HepG2 (cell line): ENCODE results near the gene ABHD17C. TPM values are rescaled to one million over a fixed set of nuclear protein-coding genes. Genes with fewer than 3 reads are reported as not detected.

ENCODE experiments used
- ARNT2 ChIP-seq: sonication (generic); formaldehyde crosslinking; IDR thresholded peaks from 2 replicates; pipeline ENCODE4 v1.8.0; 2022; ENCODE audit warnings: mild to moderate bottlenecking, low read depth, missing genetic modification reagents, moderate library complexity
- HNRNPUL1 ChIP-seq: fragments of 200-400 bp; formaldehyde crosslinking; IDR thresholded peaks from 2 replicates; pipeline ENCODE4 v1.6.1; 2017; ENCODE audit warnings: low read depth, mild to moderate bottlenecking, low read length, moderate library complexity
- KDM6A ChIP-seq: IDR thresholded peaks from 2 replicates; pipeline ENCODE4 v1.6.1; 2016; ENCODE audit warnings: low read depth
- KLF6 ChIP-seq: IDR thresholded peaks from 2 replicates; pipeline ENCODE4 v1.8.0; 2016; ENCODE audit warnings: missing biosample characterization, missing genetic modification reagents
- MEIS1 ChIP-seq: sonication (generic); formaldehyde crosslinking; IDR thresholded peaks from 2 replicates; pipeline ENCODE4 v1.9.0; 2021; ENCODE audit warnings: mild to moderate bottlenecking, missing genetic modification reagents, moderate library complexity, borderline replicate concordance
- NR2C2 ChIP-seq: sonication (generic); formaldehyde crosslinking; IDR thresholded peaks from 2 replicates; pipeline ENCODE4 v1.4.0; 2020; ENCODE audit warnings: missing genetic modification reagents, mild to moderate bottlenecking, moderate library complexity, borderline replicate concordance
- RAD21 ChIP-seq: fragments of 450-650 bp; formaldehyde crosslinking; IDR thresholded peaks from 2 replicates; pipeline ENCODE4 v1.5.0; 2020; ENCODE audit warnings: mild to moderate bottlenecking
- RARA ChIP-seq: IDR thresholded peaks from 2 replicates; pipeline ENCODE4 v1.6.1; 2016; ENCODE audit warnings: missing genetic modification reagents, missing compliant biosample characterization
- ZNF17 ChIP-seq: sonication (generic); formaldehyde crosslinking; IDR thresholded peaks from 2 replicates; pipeline ENCODE4 v1.5.0; 2020; ENCODE audit warnings: mild to moderate bottlenecking, missing genetic modification reagents
- ZNF557 ChIP-seq: sonication (generic); formaldehyde crosslinking; IDR thresholded peaks from 2 replicates; pipeline ENCODE4 v1.4.0; 2020; ENCODE audit warnings: missing genetic modification reagents
- ZNF788 ChIP-seq: sonication (generic); formaldehyde crosslinking; IDR thresholded peaks from 2 replicates; pipeline ENCODE4 v1.5.0; 2020; ENCODE audit warnings: mild to moderate bottlenecking, missing genetic modification reagents, borderline replicate concordance
- ZNF850 ChIP-seq: sonication (generic); formaldehyde crosslinking; conservative IDR thresholded peaks from 2 replicates; pipeline ENCODE4 v1.9.0; 2021; ENCODE audit warnings: mild to moderate bottlenecking, missing genetic modification reagents
- polyA plus RNA-seq, 8 experiments: library from polyadenylated mRNA; depleted of rRNA in 3 of 8; stranded (reverse) in 7 of 8; unstranded in 1 of 8; fragments of >200 nt; fragmentation: Illumina TruSeq in 4 of 8; extraction: Trizol in 4 of 8; gene quantifications; 2 replicates each; pipeline versions ENCODE4 v1.2.1 to v1.2.3, GENCODE V29; 2011 to 2016; ENCODE audit warnings: low read depth in 4 of 8, missing spikeins in 1 of 8, mixed read lengths in 1 of 8; ENCODE audit not compliant: insufficient read depth in 1 of 8
- total RNA-seq, 5 experiments: library from RNA; depleted of rRNA; stranded (reverse); fragments of >200 nt; fragmentation: Illumina TruSeq; extraction: Trizol; gene quantifications; 2 replicates each; pipeline ENCODE4 v1.2.3, GENCODE V29; 2016; ENCODE audit warnings: low read depth in 1 of 5
- TF ChIP-seq, protein P1 (sequence below): sonication (generic); formaldehyde crosslinking; IDR thresholded peaks from 2 replicates; pipeline ENCODE4 v1.5.0; 2020; ENCODE audit warnings: mild to moderate bottlenecking, missing genetic modification reagents, borderline replicate concordance
- TF ChIP-seq, protein P2 (sequence below): sonication (generic); formaldehyde crosslinking; IDR thresholded peaks from 2 replicates; pipeline ENCODE4 v1.4.0; 2020; ENCODE audit warnings: missing genetic modification reagents
- TF ChIP-seq, protein P3 (sequence below): sonication (generic); formaldehyde crosslinking; IDR thresholded peaks from 2 replicates; pipeline ENCODE4 v1.5.1; 2020; ENCODE audit warnings: mild to moderate bottlenecking, missing genetic modification reagents, moderate library complexity
- TF ChIP-seq, protein P4 (sequence below): sonication (generic); formaldehyde crosslinking; IDR thresholded peaks from 2 replicates; pipeline ENCODE4 v1.5.0; 2020; ENCODE audit warnings: mild to moderate bottlenecking, missing genetic modification reagents, moderate library complexity
- TF ChIP-seq, protein P5 (sequence below): sonication (generic); formaldehyde crosslinking; IDR thresholded peaks from 2 replicates; pipeline ENCODE4 v1.4.0; 2020; ENCODE audit warnings: low read depth, mild to moderate bottlenecking, missing genetic modification reagents

The ABHD17C gene
- total and polyA plus RNA-seq, 2 of the 13 experiments (the other 11 are each of a cell fraction or from before 2014, with no cell fraction given), result 2.9 to 3.9 TPM

DNA sequence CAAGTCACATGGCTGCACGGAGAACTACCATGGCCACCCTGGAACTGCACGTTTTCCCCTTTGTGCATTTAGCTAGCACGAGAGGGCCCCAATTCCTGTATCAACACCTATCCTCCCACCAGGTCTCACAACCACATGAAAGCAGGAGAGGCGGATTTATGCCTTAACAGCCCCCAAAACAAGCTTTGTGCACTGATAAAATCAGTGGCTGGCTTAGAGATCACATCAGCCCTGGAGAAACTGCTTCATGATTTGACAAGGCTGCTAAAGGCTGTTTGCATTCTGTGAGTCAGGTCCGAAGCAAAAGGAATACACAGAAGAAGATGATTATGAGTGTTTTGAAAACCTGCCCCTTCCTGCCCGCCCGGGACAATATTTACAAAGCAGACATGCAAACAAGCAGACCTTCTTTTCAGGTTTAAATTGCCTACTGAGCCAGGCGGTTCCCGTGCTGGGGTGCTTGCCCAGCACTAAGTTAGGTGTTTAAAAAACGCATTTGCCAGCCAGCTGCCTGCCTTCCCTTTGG lies 109.9 kb downstream of the ABHD17C start (continued):
- TF ChIP-seq, protein P1, sequence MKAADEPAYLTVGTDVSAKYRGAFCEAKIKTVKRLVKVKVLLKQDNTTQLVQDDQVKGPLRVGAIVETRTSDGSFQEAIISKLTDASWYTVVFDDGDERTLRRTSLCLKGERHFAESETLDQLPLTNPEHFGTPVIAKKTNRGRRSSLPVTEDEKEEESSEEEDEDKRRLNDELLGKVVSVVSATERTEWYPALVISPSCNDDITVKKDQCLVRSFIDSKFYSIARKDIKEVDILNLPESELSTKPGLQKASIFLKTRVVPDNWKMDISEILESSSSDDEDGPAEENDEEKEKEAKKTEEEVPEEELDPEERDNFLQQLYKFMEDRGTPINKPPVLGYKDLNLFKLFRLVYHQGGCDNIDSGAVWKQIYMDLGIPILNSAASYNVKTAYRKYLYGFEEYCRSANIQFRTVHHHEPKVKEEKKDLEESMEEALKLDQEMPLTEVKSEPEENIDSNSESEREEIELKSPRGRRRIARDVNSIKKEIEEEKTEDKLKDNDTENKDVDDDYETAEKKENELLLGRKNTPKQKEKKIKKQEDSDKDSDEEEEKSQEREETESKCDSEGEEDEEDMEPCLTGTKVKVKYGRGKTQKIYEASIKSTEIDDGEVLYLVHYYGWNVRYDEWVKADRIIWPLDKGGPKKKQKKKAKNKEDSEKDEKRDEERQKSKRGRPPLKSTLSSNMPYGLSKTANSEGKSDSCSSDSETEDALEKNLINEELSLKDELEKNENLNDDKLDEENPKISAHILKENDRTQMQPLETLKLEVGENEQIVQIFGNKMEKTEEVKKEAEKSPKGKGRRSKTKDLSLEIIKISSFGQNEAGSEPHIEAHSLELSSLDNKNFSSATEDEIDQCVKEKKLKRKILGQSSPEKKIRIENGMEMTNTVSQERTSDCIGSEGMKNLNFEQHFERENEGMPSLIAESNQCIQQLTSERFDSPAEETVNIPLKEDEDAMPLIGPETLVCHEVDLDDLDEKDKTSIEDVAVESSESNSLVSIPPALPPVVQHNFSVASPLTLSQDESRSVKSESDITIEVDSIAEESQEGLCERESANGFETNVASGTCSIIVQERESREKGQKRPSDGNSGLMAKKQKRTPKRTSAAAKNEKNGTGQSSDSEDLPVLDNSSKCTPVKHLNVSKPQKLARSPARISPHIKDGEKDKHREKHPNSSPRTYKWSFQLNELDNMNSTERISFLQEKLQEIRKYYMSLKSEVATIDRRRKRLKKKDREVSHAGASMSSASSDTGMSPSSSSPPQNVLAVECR (CRISPR knock-in tag), result no peak; the same call in 1 of the 2 replicates
- no peak for TF ChIP-seq ZNF557 (CRISPR knock-in tag)
- peak; percentile 73 for TF ChIP-seq RARA
- TF ChIP-seq ZNF17 (CRISPR knock-in tag), result no peak
- TF ChIP-seq, protein P2, sequence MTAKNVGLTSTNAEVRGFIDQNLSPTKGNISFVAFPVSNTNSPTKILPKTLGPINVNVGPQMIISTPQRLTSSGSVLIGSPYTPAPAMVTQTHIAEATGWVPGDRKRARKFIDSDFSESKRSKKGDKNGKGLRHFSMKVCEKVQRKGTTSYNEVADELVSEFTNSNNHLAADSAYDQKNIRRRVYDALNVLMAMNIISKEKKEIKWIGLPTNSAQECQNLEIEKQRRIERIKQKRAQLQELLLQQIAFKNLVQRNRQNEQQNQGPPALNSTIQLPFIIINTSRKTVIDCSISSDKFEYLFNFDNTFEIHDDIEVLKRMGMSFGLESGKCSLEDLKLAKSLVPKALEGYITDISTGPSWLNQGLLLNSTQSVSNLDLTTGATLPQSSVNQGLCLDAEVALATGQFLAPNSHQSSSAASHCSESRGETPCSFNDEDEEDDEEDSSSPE (CRISPR knock-in tag), result peak; percentile 48; the same call in 1 of the 2 replicates
- TF ChIP-seq HNRNPUL1, result no peak
- peak; percentile 80; the same call in 1 of the 2 replicates for TF ChIP-seq MEIS1 (CRISPR knock-in tag)
- TF ChIP-seq KLF6 (CRISPR knock-in tag), result no peak
- TF ChIP-seq KDM6A (CRISPR knock-in tag), result peak; percentile 52
- peak; percentile 32; the same call in 1 of the 2 replicates for TF ChIP-seq NR2C2 (CRISPR knock-in tag)
- peak; percentile 37; the same call in 1 of the 2 replicates for TF ChIP-seq ZNF788 (CRISPR knock-in tag)
- peak; percentile 55; the same call in 1 of the 2 replicates for TF ChIP-seq ARNT2 (CRISPR knock-in tag)
- TF ChIP-seq, protein P3, sequence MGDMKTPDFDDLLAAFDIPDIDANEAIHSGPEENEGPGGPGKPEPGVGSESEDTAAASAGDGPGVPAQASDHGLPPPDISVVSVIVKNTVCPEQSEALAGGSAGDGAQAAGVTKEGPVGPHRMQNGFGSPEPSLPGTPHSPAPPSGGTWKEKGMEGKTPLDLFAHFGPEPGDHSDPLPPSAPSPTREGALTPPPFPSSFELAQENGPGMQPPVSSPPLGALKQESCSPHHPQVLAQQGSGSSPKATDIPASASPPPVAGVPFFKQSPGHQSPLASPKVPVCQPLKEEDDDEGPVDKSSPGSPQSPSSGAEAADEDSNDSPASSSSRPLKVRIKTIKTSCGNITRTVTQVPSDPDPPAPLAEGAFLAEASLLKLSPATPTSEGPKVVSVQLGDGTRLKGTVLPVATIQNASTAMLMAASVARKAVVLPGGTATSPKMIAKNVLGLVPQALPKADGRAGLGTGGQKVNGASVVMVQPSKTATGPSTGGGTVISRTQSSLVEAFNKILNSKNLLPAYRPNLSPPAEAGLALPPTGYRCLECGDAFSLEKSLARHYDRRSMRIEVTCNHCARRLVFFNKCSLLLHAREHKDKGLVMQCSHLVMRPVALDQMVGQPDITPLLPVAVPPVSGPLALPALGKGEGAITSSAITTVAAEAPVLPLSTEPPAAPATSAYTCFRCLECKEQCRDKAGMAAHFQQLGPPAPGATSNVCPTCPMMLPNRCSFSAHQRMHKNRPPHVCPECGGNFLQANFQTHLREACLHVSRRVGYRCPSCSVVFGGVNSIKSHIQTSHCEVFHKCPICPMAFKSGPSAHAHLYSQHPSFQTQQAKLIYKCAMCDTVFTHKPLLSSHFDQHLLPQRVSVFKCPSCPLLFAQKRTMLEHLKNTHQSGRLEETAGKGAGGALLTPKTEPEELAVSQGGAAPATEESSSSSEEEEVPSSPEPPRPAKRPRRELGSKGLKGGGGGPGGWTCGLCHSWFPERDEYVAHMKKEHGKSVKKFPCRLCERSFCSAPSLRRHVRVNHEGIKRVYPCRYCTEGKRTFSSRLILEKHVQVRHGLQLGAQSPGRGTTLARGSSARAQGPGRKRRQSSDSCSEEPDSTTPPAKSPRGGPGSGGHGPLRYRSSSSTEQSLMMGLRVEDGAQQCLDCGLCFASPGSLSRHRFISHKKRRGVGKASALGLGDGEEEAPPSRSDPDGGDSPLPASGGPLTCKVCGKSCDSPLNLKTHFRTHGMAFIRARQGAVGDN (CRISPR knock-in tag), result peak; percentile 24; the same call in 1 of the 2 replicates
- TF ChIP-seq ZNF850, result no peak
- TF ChIP-seq, protein P4, sequence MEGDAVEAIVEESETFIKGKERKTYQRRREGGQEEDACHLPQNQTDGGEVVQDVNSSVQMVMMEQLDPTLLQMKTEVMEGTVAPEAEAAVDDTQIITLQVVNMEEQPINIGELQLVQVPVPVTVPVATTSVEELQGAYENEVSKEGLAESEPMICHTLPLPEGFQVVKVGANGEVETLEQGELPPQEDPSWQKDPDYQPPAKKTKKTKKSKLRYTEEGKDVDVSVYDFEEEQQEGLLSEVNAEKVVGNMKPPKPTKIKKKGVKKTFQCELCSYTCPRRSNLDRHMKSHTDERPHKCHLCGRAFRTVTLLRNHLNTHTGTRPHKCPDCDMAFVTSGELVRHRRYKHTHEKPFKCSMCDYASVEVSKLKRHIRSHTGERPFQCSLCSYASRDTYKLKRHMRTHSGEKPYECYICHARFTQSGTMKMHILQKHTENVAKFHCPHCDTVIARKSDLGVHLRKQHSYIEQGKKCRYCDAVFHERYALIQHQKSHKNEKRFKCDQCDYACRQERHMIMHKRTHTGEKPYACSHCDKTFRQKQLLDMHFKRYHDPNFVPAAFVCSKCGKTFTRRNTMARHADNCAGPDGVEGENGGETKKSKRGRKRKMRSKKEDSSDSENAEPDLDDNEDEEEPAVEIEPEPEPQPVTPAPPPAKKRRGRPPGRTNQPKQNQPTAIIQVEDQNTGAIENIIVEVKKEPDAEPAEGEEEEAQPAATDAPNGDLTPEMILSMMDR, result peak; percentile 27; the same call in 1 of the 2 replicates
- TF ChIP-seq RAD21, result no peak
- TF ChIP-seq, protein P5, sequence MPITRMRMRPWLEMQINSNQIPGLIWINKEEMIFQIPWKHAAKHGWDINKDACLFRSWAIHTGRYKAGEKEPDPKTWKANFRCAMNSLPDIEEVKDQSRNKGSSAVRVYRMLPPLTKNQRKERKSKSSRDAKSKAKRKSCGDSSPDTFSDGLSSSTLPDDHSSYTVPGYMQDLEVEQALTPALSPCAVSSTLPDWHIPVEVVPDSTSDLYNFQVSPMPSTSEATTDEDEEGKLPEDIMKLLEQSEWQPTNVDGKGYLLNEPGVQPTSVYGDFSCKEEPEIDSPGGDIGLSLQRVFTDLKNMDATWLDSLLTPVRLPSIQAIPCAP (CRISPR knock-in tag), result no peak
